Keratinocyte (primary cell): ENCODE results near the gene HS3ST2. TPM values are rescaled to one million over a fixed set of nuclear protein-coding genes. Genes with fewer than 3 reads are reported as not detected.

Experiments
- DNase-seq: peaks from one replicate; pipeline ENCODE4 v3.0.0-alpha.2; 2011; ENCODE audit warnings: low read depth, missing footprints, low spot score
- FAIRE-seq: peaks from 2 replicates; lab custom pipeline; 2011; peaks lifted over from hg19 to GRCh38; lab: Jason Lieb, UNC
- H2AFZ ChIP-seq: 2 replicates; pipeline ENCODE4 v1.6.0; 2012; ENCODE audit warnings: low read length, control low read depth, inconsistent platforms; ENCODE audit not compliant: control insufficient read depth
- H3K27ac ChIP-seq: 2 replicates; pipeline ENCODE4 v1.5.1; 2011; ENCODE audit warnings: low read length; ENCODE audit not compliant: control insufficient read depth, insufficient read depth
- H3K27me3 ChIP-seq: 3 replicates; pipeline ENCODE4 v1.6.0; 2011; ENCODE audit warnings: low read length; ENCODE audit not compliant: control insufficient read depth, insufficient read depth; ENCODE audit errors: extremely low read depth
- H3K36me3 ChIP-seq, 2 experiments: 2 replicates in 1 of 2; 3 replicates in 1 of 2; pipeline ENCODE4 v1.5.1; 2011; ENCODE audit warnings: low read length in 2 of 2, mild to moderate bottlenecking in 1 of 2; ENCODE audit not compliant: control insufficient read depth in 2 of 2, insufficient read depth in 2 of 2; ENCODE audit errors: extremely low read depth in 1 of 2
- H3K4me1 ChIP-seq: 3 replicates; pipeline ENCODE4 v1.5.1; 2011; ENCODE audit warnings: low read length; ENCODE audit not compliant: control insufficient read depth, insufficient read depth; ENCODE audit errors: extremely low read depth
- H3K4me2 ChIP-seq: 3 replicates; pipeline ENCODE4 v1.6.0; 2011; ENCODE audit warnings: low read depth, low read length; ENCODE audit not compliant: control insufficient read depth, insufficient read depth; ENCODE audit errors: extremely low read depth
- H3K4me3 ChIP-seq, 3 experiments: fragments of 200-600 bp in 1 of 3; sonication (generic) in 1 of 3; 2 replicates in 2 of 3; 3 replicates in 1 of 3; pipeline ENCODE4 v1.5.1; 2011 to 2016; ENCODE audit warnings: low read length in 3 of 3, mild to moderate bottlenecking in 3 of 3, control low read depth in 2 of 3, inconsistent platforms in 1 of 3, low read depth in 1 of 3, mixed read lengths in 1 of 3, mixed run types in 1 of 3, moderate library complexity in 1 of 3; ENCODE audit not compliant: control insufficient read depth in 2 of 3, insufficient read depth in 2 of 3; ENCODE audit errors: extremely low read depth in 1 of 3
- H3K79me2 ChIP-seq: 2 replicates; pipeline ENCODE4 v1.6.0; 2012; ENCODE audit warnings: low read length; ENCODE audit not compliant: control insufficient read depth, insufficient read depth
- H3K9ac ChIP-seq: 3 replicates; pipeline ENCODE4 v1.6.0; 2011; ENCODE audit warnings: low read length; ENCODE audit not compliant: control insufficient read depth, insufficient read depth; ENCODE audit errors: extremely low read depth
- H3K9me1 ChIP-seq: 3 replicates; pipeline ENCODE4 v1.6.0; 2011; ENCODE audit warnings: low read length; ENCODE audit not compliant: control insufficient read depth, insufficient read depth; ENCODE audit errors: extremely low read depth
- H3K9me3 ChIP-seq: 2 replicates; pipeline ENCODE4 v1.5.1; 2012; ENCODE audit warnings: low read depth, low read length; ENCODE audit not compliant: control insufficient read depth
- H4K20me1 ChIP-seq: 3 replicates; pipeline ENCODE4 v1.6.0; 2011; ENCODE audit warnings: low read length; ENCODE audit not compliant: control insufficient read depth, insufficient read depth; ENCODE audit errors: extremely low read depth
- CTCF ChIP-seq, 3 experiments: IDR thresholded peaks in 1 of 3; conservative IDR thresholded peaks in 1 of 3; optimal IDR thresholded peaks in 1 of 3; 2 replicates in 2 of 3; 3 replicates in 1 of 3; pipeline versions ENCODE3 to v1.5.1; 2011; ENCODE audit warnings: low read length in 3 of 3, mild to moderate bottlenecking in 3 of 3, moderate library complexity in 2 of 3, control low read depth in 1 of 3, inconsistent platforms in 1 of 3; ENCODE audit not compliant: insufficient read depth in 2 of 3; ENCODE audit errors: extremely low read depth in 1 of 3
- EZH2 ChIP-seq: IDR thresholded peaks from one replicate; pipeline ENCODE4 v1.6.1; 2012; ENCODE audit warnings: inconsistent platforms, mild to moderate bottlenecking, low read length, moderate library complexity
- dilution Hi-C: fragments of 300-500 bp; cut with MboI; formaldehyde crosslinking; loops from one replicate; pipeline ENCODE4 v1.7.0; 2020; ENCODE audit warnings: low sequenced_read_pairs; ENCODE audit not compliant: extremely low pct_ligation_motif_present
- polyA plus RNA-seq, 5 experiments: library from polyadenylated mRNA; depleted of rRNA in 3 of 5; stranded (reverse) in 3 of 5; stranded (forward) in 1 of 5; unstranded in 1 of 5; fragments of >200 nt; gene quantifications; 1 replicate in 1 of 5; 2 replicates in 3 of 5; 3 replicates in 1 of 5; pipeline versions ENCODE4 v1.2.1 to v1.2.3, GENCODE V29; 2011 to 2012; ENCODE audit warnings: missing spikeins in 2 of 5, low read depth in 1 of 5, low replicate concordance in 1 of 5

Gene HS3ST2
- polyA plus RNA-seq, 1 donor (not counting 4 experiments of a cell fraction or from before 2014, with no cell fraction given): 6.3 TPM

GRCh38 chr16:22806811-22807210 lies 7.2 kb upstream of the HS3ST2 start:
- no peaks in the 10 kb centered on the region for H3K36me3 ChIP-seq
- H4K20me1 ChIP-seq: no peaks in the 10 kb centered on the region
- H3K4me1 ChIP-seq: no peaks in the 10 kb centered on the region
- FAIRE-seq: no peak
- H3K9me3 ChIP-seq: no peaks in the 10 kb centered on the region
- dilution Hi-C loops: no loop called here
- no peak for TF ChIP-seq EZH2
- TF ChIP-seq CTCF (optimal IDR thresholded peaks at IDR 0.05 in 1 of 3, IDR thresholded peaks at IDR 0.05 in 1 of 3, conservative IDR thresholded peaks at IDR 0.05 in 1 of 3; ENCODE audit: extremely low read depth in 1 of 3, insufficient read depth in 2 of 3, low read length in 3 of 3): no peak
- no peaks in the 10 kb centered on the region for H3K79me2 ChIP-seq
- no peaks in the 10 kb centered on the region for H3K27me3 ChIP-seq
- H3K9ac ChIP-seq: no peak overlapping the region
- H3K27ac ChIP-seq: no peak overlapping the region
- no peak for DNase-seq
- H3K4me2 ChIP-seq: no peak overlapping the region
- no peaks in the 10 kb centered on the region for H3K9me1 ChIP-seq
- H2AFZ ChIP-seq: no peak overlapping the region
- H3K4me3 ChIP-seq: no peak overlapping the region

- Histone ChIP-seq H2AFZ (no peak overlapping the region), H3K27ac (no peak overlapping the region), H3K79me2 (peaks cover 13% of the 10 kb centered on the region), H3K9ac (no peak overlapping the region), H3K4me2 (no peak overlapping the region), H4K20me1 (peaks cover 5% of the 10 kb centered on the region), H3K9me1 (no peaks in the 10 kb centered on the region), H3K36me3 (peaks cover 0 to 2% of the 10 kb centered on the region in 2 experiments), H3K4me3 (no peak overlapping the region), H3K4me1 (peaks cover 7% of the 10 kb centered on the region), H3K27me3 (no peaks in the 10 kb centered on the region), H3K9me3 (no peaks in the 10 kb centered on the region)
- no peak for TF ChIP-seq EZH2
- TF ChIP-seq CTCF (optimal IDR thresholded peaks at IDR 0.05 in 1 of 3, IDR thresholded peaks at IDR 0.05 in 1 of 3, conservative IDR thresholded peaks at IDR 0.05 in 1 of 3; ENCODE audit: extremely low read depth in 1 of 3, insufficient read depth in 2 of 3, low read length in 3 of 3): no peak
- FAIRE-seq: no peak
- dilution Hi-C loops: no loop called here
- DNase-seq: no peak
Measured at GRCh38 chr16:22810226-22810625, 3.7 kb upstream of the HS3ST2 start.
